Measurements from ENCODE around the gene SNRPD1. TPM values are rescaled to one million over a fixed set of nuclear protein-coding genes. Genes with fewer than 3 reads are reported as not detected.

Gene SNRPD1
- total and polyA plus RNA-seq, 3 experiments from 2014 or later: 89.9 to 165 (median 154) TPM

Other genes starting within 250 kb of the SNRPD1 start
- gene ESCO1, start 11.6 kb upstream of the SNRPD1 start, total RNA-seq: 10 to 100 TPM; 18.2 to 19.3 TPM
- gene ESCO1, start 11.6 kb upstream of the SNRPD1 start, polyA plus RNA-seq: 11.0 TPM
- gene ABHD3, start 92.5 kb downstream of the SNRPD1 start, total RNA-seq: 10 to 100 TPM; 30.0 to 31.3 TPM
- gene ABHD3, start 92.5 kb downstream of the SNRPD1 start, polyA plus RNA-seq: 30.6 TPM
- 10 to 100 TPM; 45.8 to 47.0 TPM for gene MIB1, start 128.5 kb downstream of the SNRPD1 start, total RNA-seq
- gene MIB1, start 128.5 kb downstream of the SNRPD1 start, polyA plus RNA-seq: 3.8 TPM

Measured in CD8-positive, alpha-beta memory T cell (primary cell).